Measurements from ENCODE around the gene KRT13.

The KRT13 gene

DNA sequence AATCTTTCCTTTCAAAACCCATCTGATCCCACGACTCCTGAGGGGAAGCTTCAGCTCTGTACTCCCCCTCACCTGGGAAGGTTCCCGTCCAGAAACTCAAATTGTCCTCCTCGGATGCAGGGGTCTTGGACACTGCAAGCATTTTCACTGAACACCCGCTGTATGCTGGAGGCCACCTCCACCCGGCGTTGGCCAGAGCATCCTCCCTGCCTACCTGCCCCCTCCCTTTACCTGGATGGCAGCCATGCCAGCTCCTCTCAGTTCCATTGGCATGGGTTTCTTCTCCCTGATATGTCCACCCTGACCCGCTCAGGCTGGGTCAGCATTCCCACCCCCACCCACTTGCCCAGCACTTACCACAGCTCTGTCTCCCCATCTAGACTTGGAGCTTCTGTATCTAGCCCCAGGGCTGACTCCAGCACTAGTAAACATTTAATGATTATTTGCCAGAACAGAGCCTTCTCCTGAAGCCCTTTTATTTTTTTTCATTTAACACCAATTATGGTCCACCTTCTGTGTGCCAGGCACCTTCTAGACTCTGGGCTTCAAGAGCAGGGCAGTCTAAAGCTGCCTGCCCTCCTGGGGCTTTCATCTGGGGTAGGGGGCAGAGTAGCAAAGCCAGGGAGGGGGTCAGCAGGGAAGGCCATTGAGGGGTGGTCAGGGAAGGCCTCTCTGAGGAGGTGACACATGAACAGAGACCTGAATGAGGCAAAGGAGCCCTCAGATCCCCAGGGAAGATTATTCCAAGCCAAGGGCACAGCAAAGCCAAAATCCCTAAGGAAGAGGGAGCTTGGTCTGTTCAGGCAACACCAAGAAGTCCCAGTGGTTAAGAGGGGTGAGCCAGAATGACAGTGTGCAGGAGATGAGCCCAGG, 31.6 kb upstream of the KRT13 start:
- no peak for DNase-seq

DNA sequence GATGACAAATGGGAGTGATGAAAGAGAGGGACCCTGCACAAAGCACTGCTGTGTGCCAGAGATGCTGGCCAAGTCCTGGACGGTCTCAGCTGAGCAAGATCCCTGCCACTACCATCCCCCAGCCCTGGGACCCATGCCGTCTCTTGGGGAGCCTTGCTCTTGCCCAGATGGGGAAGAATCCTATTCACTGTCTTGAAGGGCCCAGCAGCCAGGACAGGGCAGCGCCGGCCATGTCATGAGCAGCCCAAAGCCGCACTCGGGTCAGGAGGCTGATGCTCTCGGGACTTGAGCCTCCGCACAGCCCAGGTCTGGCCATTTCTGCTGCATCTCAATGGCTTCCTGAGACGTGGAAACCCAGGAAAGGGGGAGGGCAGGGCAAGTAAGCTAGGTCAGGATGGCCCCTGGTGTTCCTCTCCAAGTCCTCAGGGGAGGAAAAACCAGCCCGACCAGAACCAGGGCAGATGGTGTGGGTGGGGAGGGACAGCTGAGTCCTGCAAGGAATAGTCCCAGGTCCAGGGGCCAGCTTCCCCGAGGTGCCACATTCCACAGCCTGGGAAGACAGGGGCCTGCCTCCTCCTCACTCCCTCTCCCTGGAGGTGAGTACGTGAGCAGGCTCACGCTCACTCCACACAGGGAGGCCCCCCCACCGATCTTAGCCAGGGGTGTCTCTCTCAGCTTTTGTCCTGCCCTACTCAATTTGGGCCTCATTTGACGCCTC, 30.5 kb upstream of the KRT13 start:
- DNase-seq: no peak

DNA sequence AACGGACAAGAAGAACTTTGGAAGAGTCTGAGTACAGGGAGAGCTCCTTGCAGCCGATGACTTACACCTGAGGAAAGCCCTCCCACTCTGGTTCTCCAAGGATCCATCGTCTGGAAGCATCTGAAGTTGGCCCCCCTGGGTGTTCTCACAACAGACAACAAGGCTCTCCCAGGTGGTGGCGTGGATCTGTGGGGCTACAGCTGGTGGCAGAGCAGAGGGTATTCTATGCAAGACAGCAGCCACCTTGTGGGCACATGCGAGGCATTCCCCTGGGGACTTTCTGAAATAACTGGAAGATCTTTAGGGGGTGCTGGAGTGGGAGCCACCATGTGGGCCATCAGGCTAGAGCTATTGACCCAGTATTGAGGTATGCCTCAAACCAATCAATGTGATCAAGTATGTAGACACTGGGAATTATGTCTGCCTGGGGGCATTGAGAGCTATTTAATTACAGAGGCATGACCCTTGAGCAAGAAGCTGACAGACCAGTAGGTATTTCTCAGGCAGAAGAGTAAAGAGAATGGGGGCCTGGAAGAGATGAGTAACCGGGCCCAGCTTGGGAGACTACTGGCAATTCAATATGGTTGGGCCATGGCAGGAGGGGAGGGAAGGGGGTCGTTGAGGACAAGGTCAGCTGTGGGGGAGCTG, 29.6 kb upstream of the KRT13 start:
- DNase-seq: no peak

DNA sequence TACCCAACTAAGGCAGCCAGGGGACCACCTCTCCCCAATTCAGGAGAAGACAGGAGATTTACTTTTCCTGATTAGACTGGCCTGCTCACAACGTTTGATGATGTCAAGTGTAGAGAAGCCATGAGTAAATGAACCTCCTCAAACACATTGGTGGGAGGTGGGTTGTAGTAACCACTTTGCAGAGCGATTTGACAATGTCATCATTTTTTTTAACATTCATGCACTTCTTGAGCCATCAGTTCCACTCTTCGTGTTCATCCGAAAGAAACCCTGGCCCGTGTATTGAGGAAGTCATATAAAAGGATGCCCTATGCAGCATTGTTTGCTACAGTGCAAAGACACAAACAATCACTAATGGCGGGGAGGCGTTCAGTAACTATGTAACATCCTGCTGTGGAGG, 28.2 kb upstream of the KRT13 start:
- no peak for DNase-seq

DNA sequence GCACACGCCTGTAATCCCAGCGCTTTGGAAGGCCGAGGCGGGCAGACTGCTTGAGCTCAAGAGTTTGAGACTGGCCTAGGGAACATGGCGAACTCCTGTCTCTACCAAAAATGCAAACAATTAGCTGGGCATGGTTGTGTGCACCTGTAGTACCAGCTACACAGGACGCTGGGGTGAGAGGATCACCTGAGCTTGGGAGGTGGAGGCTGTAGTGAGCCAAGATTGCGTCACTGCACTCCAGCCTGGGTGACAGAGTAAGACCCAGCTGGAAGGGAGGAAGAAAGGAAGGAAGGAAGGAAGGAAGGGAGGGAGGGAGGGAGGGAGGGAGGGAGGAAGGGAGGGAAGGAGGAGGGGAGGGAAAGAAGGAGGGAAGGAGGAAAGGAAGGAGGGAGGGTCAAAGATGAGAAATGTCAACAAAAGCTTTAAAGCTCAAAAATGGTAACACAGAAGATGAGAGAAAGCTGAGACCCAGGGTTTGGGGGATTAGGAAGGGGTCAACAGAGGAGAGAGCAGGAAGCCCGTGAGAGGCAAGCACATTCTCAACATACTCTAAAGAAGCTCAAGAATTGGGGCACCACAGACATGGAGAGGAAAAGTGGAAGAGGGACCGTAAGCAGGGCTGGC, 27.6 kb upstream of the KRT13 start:
- no peak for DNase-seq

DNA sequence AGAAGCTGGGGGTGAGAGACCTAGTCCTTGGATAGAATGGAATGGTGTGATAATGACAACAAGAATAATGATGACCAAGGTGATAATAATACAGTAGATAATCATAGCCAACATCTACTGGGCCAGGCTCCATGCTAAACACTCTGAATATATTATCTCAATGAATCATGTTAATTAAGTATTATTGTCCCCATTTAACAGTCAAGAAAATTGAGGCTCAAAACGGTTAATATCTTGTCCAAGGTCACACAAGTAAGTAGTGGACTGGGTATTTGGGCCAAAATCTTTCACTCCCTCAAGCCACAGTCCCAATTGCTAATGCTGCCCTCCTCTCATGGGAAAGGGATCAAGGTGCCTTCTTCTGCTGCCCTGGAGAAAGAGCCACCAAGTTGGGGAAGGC, 26.6 kb upstream of the KRT13 start:
- no peak for DNase-seq

DNA sequence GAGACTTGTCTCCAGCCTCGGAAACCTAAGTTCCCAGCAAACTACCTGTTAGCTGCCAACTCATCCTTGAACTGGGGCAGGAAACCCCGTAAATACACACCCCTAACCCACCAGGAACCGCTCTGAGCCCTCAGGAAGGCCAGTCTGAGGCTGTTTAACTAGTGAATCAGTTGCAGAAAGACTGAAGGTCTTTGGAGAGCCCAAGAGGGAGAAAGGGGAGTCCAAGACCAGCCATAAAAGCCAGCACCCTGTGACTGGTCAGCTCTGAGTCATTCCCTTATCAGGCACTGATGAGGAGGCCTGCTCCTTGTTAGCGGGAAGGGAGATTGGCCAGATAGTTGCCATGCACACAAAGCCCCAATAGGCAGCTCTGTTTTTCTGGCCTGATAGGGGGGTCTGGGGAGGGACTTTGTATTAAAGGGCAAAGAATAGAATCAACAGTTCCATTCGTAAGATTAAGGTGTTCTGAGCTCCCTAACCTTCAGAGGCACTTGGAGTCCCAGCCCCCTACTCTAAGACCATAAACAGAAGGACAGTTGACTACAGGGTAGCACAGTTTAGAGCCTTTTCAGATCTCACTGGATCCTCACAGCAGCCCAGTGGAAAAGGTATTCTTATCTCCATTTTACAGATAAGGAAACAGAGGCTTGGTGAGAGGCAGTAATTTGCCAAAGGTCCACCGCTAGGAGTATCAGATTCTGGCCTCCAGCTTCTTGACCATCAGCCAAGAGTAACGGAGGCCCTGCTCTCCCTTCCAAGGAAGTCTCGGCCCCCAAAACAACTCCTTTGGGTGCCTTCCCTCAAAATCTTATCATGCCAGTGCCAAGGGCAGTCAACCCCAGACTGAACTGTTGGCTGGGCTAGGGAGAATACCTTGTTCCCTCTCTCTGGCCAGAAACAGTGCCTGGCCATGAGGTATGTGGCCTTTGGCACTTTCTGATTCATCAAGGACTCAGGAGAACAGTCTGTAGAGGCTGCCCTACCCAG, 24.9 kb upstream of the KRT13 start:
- no peak for DNase-seq

DNA sequence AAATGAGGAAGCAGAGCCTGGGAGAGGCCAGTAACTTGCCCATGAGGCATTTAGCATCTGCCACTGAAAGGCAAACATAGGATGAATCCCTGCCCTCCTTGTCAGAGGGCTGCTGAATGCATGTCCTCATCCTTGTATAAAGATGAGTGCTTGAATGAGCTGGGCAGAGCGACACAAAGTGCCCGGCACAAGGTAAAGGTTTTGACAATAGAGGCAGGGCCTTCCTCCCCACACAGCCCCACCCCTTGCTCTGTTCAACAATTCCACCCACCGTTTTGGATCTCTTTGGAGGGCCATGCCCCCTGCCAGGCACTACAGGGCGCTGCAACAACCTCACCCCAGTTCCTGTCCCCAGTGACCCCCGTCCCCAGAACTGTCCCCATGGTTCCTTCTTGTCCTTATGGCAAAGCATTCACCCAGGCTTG, 24.1 kb upstream of the KRT13 start:
- no peak for DNase-seq

DNA sequence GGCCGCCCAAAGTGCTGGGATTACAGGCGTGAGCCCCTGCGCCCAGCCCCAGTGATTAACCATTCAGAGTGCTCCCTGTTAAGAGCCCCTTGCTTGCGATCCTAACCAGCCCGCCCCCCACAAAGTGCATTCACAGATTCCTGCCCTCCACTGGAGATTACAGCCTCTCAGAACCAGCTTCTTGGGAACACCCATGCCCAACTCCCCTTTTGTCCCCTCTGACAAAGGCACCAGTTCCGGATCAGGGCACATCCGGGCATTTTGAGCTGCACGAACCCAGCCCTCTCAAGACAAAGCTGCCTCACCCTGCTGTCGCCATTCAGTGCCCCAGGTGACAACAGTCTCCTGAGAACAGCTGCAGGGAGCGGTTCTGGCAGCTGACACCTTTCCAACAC, 23.5 kb upstream of the KRT13 start:
- DNase-seq: no peak

DNA sequence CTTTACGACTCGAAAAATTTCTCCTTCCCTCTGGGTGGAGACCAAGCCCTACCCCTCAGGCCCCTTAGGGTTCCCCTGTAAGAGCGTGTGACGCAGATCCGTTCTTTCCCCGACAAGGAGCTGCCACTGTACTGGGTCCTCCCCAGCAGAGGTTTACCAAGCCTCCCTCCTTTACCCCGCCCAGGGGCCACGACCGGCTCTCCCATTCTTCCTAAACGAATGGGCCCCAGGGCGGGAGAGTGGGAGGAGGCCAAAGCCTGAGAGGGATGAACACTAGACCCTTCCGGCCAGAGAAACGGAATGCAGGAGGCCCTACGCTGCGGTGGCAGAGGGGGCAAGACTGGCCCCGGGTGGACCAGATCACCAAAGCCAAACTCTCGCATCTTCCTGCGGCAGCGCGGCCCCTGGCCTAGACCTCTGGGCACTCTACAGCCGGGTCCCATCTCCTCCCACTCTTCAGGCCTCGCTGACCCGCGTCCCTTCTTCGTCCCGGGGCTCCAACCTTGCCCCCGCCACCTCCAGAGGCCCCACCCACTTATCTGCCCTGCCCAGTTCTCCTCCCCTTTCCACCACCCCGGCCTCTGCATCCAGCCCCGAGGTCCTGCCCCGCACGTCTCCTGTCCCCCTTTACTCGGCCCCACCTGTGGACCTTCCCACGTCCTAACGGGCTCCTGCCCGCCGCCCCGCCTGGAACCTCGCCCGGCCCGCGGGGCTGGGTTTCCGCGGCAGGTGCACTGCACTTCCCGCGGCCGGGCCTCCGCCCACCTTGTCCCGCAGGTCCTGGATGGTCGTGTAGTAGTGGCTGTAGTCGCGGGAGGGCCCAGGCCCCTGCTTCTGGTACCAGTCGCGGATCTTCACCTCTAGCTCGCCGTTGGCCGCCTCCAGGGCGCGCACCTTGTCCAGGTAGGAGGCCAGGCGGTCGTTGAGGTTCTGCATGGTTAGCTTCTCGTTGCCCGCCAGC, 21.9 kb upstream of the KRT13 start:
- no peak for DNase-seq

DNA sequence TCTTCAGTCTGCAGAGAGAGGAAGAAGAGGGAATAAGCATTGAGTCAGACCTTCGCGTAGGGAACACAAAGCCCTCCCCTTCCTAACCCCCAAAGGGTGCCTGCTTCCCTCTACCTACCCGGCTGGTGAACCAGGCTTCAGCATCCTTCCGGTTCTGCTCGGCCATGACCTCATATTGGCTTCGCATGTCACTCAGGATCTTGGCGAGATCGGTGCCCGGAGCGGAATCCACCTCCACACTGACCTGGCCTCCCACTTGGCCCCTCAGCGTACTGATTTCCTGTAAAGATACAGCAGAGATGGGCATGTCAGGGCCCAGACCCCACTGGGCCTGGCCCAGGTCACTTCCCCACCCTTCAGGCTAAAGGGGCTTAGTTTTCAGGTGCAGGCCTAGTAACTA, 18.8 kb upstream of the KRT13 start:
- no peak for DNase-seq

DNA sequence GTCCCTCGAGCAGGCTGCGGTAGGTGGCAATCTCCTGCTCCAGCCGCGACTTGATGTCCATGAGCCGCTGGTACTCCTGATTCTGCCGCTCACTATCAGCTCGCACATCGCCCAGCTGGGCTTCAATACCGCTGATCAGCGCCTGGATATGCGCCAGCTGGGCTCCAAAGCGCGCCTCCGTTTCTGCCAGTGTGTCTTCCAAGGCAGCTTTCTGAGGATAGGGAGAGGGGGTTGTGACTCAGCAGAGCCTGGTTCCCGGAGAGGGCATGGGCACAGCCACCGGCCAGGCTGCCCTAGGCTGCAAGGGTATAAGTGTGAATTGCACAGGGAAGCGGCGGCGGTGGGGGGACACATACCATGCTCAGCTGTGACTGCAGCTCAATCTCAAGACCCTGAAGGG, 18.4 kb upstream of the KRT13 start:
- no peak for DNase-seq

DNA sequence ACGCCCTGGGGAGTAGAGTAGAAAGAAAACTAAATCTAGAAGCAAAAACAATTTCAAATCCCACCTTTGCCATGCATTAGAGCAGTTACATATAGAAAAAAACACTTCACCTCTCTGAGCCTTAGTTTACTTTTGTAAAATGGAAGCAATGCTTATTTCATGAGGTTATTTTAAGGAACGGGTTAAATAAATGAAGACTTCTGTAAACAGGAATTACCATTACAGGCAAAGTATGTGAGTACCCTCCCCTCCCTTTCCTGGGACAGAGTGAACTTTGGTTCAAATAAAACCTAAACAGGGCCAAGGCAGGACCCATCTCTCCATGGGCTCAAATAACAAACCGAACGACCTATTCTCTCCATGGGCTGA, 17.8 kb upstream of the KRT13 start:
- no peak for DNase-seq

DNA sequence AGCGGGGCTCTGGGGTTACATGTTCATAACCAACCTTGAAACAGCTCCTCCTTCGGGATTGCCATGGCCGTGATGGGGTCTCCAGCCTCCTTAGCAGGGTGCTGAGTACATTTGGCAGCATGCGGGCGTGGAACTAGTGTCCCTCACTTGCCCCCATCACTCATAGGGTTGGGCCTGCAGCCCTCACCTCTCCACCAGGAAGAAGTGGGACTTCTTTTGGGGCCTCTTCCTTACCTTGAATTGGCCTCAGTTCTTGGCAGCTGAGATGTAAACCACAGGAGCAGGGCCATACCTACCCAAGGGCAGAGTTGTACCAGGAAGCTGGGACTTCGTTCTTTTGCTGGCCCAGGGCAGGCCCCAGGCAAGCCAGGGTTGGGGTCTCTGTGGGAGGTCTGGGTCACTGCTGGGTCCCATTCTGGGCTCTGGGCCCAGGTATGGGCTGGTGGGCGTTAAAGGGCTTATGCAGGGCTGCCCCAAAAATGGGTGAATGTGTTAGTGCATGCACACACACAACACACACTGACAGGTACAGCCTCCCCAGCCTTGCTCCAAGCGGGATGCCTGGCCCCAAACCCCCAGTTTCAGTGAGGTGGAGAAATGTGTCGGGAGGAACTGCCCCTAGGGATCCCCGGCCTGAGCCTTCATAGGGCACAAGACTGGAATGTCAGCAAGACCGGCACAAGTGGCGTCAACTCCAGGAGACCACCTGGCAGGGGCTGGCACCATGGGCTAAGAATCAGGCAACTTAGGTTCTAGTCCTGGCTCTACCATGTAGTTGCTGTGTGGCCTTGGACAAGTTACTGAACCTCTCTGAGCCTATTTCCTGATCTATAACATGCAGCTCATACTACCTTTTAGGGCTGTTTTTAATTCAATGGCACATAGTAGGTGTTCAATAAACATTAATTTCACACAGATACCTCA, 17.2 kb upstream of the KRT13 start:
- no peak for DNase-seq

DNA sequence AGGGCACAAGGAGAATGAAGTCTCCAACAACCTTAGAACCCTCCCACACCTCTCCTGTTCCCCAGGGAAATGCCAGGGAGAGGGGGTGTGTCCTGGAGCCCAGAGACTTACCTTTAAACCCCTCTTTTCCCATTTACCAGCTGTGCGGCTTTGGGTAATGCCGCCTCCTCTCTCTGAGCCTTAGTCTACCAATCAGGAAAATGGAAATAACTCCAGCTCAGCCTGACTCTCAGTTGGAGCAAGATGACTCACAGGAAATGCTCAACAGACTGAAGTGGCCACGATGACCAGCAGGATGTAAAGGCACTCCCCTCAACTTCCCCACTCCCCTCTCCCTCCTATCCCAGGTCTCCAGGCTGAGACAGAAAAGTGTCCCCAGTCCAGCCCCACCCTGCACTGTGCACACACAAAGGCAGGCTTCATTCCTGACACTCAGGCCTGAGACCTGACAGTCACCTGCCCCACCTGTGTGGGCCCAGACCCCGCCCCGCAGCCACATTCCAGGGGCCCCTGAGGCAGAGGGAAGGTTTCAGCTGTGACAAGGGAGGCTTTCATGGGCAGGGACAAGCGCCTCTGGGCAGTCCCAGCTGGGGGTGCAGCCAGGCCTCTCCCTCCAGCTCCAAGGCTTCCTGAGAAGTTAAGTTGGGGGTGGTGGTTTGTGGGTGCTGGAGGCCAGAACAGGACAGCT, 16.3 kb upstream of the KRT13 start:
- DNase-seq: no peak

DNA sequence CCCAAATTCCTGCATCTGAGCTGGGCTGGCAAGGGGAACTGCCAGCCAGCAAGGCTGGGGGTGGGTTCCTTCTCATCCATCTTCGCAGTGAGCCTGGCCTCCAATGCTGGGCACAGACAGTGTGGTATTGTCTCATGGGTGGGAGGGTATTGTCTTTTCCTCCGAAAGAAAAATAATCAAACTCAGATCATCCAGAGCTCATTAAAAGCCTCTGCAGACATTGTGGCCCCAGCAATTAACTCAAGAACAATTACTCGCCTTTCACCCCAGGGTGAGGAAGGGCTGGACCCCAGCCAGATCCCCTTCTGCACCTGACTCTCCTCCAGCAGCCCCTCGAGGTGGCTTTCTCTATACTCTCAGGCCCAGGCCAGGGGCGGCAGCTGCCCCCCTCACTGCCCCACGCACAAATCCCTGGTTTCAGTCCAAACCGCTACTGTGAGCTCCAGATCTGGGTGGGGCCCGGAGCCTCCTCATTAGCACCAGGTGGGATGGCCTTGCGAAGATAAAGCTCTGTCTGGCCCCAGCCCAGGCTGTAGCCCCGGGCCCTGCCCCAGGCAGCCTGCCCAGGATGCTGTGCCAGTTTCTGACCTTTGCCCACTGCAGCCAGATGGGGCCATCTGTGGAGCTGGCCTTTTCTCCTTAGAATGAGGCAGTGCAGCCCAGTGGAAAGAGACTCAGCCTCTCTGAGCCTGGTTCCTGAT, 15.6 kb upstream of the KRT13 start:
- no peak for DNase-seq

DNA sequence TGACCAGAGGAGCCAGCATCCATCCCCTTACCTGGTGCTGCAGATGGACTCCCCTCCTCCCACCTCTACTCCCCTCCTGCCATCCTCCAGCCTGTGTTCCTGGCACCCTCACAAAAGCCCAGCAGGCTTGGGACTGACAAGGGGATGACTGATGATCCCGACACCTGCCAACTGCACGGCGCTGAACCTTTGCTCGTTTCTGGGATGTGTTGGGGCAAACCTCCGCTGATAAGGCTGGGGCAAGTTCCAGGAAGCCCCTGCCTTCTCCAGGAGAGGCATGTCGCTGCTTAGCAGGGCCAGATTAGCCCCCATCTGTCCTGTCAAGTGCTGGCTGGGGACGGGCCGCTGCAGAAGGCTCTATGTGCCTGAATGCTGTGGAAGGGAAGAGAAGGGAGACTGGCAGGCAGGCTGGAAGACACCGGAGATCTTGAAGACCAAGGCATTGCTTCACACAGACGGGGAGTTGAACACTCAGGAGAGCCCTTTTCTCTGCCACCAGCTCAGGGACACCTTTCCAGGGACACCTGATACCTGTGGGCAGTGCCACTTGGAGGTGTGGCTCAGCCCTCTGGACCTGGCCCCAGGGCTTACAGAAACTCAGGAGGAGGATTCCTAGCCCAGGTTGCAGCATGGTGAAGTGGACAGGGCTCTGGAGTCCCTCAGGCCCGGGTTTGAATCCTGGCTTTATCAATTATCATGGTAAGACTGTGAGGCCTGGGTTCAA, 14.3 kb upstream of the KRT13 start:
- DNase-seq: no peak
